MM.1S (cell line): Measurements from ENCODE around the gene BLID.

ENCODE experiments used
- DNase-seq: peaks from one replicate; pipeline ENCODE4 v3.0.0-alpha.2; 2015
- H2AFZ ChIP-seq: fragments of 300-600 bp; sonication (generic); 2 replicates; pipeline ENCODE4 v1.6.0; 2016; ENCODE audit warnings: antibody characterized with exemption, low read length
- H3F3A ChIP-seq: fragments of 300-600 bp; sonication (generic); 2 replicates; pipeline ENCODE4 v1.6.1; 2016; ENCODE audit warnings: mild to moderate bottlenecking, antibody characterized with exemption, low read length, moderate library complexity, mixed read lengths; ENCODE audit not compliant: insufficient read depth
- H3K27ac ChIP-seq: fragments of 300-600 bp; sonication (generic); 2 replicates; pipeline ENCODE4 v1.5.1; 2016; ENCODE audit warnings: mild to moderate bottlenecking, low read length
- H3K27me3 ChIP-seq: fragments of 300-600 bp; sonication (generic); replicated peaks from 2 replicates; pipeline ENCODE4 v1.6.0; 2016; ENCODE audit warnings: low read length; ENCODE audit not compliant: insufficient read depth
- H3K36me3 ChIP-seq: fragments of 300-600 bp; sonication (generic); replicated peaks from 2 replicates; pipeline ENCODE4 v1.6.1; 2016; ENCODE audit warnings: mild to moderate bottlenecking, low read length, mixed read lengths; ENCODE audit not compliant: insufficient read depth
- H3K4me1 ChIP-seq: fragments of 300-600 bp; sonication (generic); 2 replicates; pipeline ENCODE4 v1.6.1; 2016; ENCODE audit warnings: low read length, mixed read lengths
- H3K4me2 ChIP-seq: fragments of 300-600 bp; sonication (generic); 2 replicates; pipeline ENCODE4 v1.6.0; 2016; ENCODE audit warnings: low read depth, low read length
- H3K4me3 ChIP-seq: fragments of 300-600 bp; sonication (generic); 2 replicates; pipeline ENCODE4 v1.5.1; 2016; ENCODE audit warnings: low read length, mixed read lengths
- H3K79me2 ChIP-seq: fragments of 300-600 bp; sonication (generic); 2 replicates; pipeline ENCODE4 v1.6.1; 2016; ENCODE audit warnings: mixed run types, low read length, mixed read lengths
- H3K9ac ChIP-seq: fragments of 300-600 bp; sonication (generic); 2 replicates; pipeline ENCODE4 v1.6.1; 2016; ENCODE audit warnings: low read length, mixed read lengths
- H3K9me2 ChIP-seq: fragments of 300-600 bp; sonication (generic); replicated peaks from 2 replicates; pipeline ENCODE4 v1.6.1; 2016; ENCODE audit warnings: mild to moderate bottlenecking, low read length, mixed read lengths; ENCODE audit not compliant: insufficient read depth
- H3K9me3 ChIP-seq: fragments of 300-600 bp; sonication (generic); replicated peaks from 2 replicates; pipeline ENCODE4 v1.6.1; 2016; ENCODE audit warnings: mild to moderate bottlenecking, low read length, mixed read lengths; ENCODE audit not compliant: insufficient read depth
- H4K20me1 ChIP-seq: fragments of 300-600 bp; sonication (generic); 2 replicates; pipeline ENCODE4 v1.6.1; 2016; ENCODE audit warnings: mild to moderate bottlenecking, low read length, moderate library complexity, mixed read lengths; ENCODE audit not compliant: insufficient read depth
- EZH2 ChIP-seq: fragments of 300-600 bp; sonication (generic); optimal IDR thresholded peaks from 2 replicates; pipeline ENCODE3; 2017; ENCODE audit warnings: low read depth, mild to moderate bottlenecking, antibody characterized with exemption, low read length, mixed read lengths
- EZH2phosphoT487 ChIP-seq: fragments of 300-600 bp; sonication (generic); IDR thresholded peaks from 2 replicates; pipeline ENCODE4 v1.6.1; 2018; ENCODE audit warnings: antibody characterized with exemption, low read length
- TF ChIP-seq, protein P1 (sequence below): fragments of 300-600 bp; sonication (generic); IDR thresholded peaks from 2 replicates; pipeline ENCODE4 v1.5.1; 2016; ENCODE audit warnings: antibody characterized with exemption, low read length, mixed read lengths

BLID gene

DNA sequence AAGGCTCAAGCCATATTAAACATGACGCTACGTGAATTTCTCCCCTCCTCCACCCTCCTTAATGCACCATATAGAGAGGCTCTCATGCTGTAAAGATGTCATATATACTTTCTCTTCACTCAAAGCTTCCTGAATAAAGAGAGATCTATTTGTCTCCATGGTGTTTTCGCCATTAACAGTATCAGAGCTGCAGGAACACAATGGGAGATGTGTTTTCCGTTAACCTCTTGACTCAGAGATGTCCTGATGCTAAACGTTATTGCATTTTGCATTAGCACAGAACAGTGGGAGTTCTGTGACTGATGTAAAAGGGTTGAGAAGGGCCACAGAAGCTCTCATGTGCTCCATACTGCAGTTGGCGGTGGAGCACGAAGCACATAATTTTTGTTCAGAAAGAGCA, 25.7 kb upstream of the BLID start:
- H3K79me2 ChIP-seq, result no peaks in the 10 kb centered on the region
- H3K4me2 ChIP-seq, result no peak overlapping the region
- no peak overlapping the region for H3K9ac ChIP-seq
- no peaks in the 10 kb centered on the region for H3K4me1 ChIP-seq
- no peak overlapping the region for H3K4me3 ChIP-seq
- DNase-seq, result no peak
- H3K36me3 ChIP-seq, result no peaks in the 10 kb centered on the region
- TF ChIP-seq EZH2, result no peak
- H3K27me3 ChIP-seq, result no peaks in the 10 kb centered on the region
- H2AFZ ChIP-seq, result no peak overlapping the region
- no peak overlapping the region for H3K27ac ChIP-seq
- H3K9me3 ChIP-seq, result no peaks in the 10 kb centered on the region
- H4K20me1 ChIP-seq, result no peaks in the 10 kb centered on the region
- H3K9me2 ChIP-seq, result no peaks in the 10 kb centered on the region
- no peaks in the 10 kb centered on the region for H3F3A ChIP-seq

- DNase-seq, result no peak
- Histone ChIP-seq H3K27ac (no peak overlapping the region), H2AFZ (no peak overlapping the region), H3K79me2 (no peaks in the 10 kb centered on the region), H3K4me1 (no peaks in the 10 kb centered on the region), H3K36me3 (no peaks in the 10 kb centered on the region), H3K4me2 (no peak overlapping the region), H3K9me2 (no peaks in the 10 kb centered on the region), H4K20me1 (no peaks in the 10 kb centered on the region), H3K9me3 (no peaks in the 10 kb centered on the region), H3K9ac (no peak overlapping the region), H3K4me3 (no peak overlapping the region), H3K27me3 (no peaks in the 10 kb centered on the region), H3F3A (no peaks in the 10 kb centered on the region)
- TF ChIP-seq EZH2phosphoT487, result no peak
- no peak for TF ChIP-seq EZH2
- TF ChIP-seq, protein P1, sequence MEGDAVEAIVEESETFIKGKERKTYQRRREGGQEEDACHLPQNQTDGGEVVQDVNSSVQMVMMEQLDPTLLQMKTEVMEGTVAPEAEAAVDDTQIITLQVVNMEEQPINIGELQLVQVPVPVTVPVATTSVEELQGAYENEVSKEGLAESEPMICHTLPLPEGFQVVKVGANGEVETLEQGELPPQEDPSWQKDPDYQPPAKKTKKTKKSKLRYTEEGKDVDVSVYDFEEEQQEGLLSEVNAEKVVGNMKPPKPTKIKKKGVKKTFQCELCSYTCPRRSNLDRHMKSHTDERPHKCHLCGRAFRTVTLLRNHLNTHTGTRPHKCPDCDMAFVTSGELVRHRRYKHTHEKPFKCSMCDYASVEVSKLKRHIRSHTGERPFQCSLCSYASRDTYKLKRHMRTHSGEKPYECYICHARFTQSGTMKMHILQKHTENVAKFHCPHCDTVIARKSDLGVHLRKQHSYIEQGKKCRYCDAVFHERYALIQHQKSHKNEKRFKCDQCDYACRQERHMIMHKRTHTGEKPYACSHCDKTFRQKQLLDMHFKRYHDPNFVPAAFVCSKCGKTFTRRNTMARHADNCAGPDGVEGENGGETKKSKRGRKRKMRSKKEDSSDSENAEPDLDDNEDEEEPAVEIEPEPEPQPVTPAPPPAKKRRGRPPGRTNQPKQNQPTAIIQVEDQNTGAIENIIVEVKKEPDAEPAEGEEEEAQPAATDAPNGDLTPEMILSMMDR, result no peak
Measured at GRCh38 chr11:122140500-122140899, 24.5 kb upstream of the BLID start.

DNA sequence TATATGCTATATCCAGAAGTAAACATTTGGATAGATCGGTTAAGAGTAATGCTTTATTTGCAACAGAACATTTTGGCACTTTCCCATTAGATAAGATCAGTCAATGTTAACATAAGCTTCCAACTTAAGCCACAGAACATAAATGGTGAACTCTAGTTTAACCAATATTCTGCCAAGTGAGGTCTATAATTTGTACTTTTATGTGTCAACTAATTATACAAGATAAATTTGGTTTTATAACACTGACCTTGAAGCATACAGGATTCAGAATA, 23.5 kb upstream of the BLID start:
- Histone ChIP-seq H2AFZ (no peak overlapping the region), H3K4me2 (no peak overlapping the region), H3K9me3 (no peaks in the 10 kb centered on the region), H3K79me2 (no peaks in the 10 kb centered on the region), H3K9me2 (no peaks in the 10 kb centered on the region), H3K4me1 (no peaks in the 10 kb centered on the region), H4K20me1 (no peaks in the 10 kb centered on the region), H3F3A (no peaks in the 10 kb centered on the region), H3K27ac (no peak overlapping the region), H3K27me3 (no peaks in the 10 kb centered on the region), H3K36me3 (no peaks in the 10 kb centered on the region), H3K4me3 (no peak overlapping the region), H3K9ac (no peak overlapping the region)
- no peak for DNase-seq
- TF ChIP-seq, protein P1, result no peak
- TF ChIP-seq EZH2, result no peak
- TF ChIP-seq EZH2phosphoT487, result no peak

DNA sequence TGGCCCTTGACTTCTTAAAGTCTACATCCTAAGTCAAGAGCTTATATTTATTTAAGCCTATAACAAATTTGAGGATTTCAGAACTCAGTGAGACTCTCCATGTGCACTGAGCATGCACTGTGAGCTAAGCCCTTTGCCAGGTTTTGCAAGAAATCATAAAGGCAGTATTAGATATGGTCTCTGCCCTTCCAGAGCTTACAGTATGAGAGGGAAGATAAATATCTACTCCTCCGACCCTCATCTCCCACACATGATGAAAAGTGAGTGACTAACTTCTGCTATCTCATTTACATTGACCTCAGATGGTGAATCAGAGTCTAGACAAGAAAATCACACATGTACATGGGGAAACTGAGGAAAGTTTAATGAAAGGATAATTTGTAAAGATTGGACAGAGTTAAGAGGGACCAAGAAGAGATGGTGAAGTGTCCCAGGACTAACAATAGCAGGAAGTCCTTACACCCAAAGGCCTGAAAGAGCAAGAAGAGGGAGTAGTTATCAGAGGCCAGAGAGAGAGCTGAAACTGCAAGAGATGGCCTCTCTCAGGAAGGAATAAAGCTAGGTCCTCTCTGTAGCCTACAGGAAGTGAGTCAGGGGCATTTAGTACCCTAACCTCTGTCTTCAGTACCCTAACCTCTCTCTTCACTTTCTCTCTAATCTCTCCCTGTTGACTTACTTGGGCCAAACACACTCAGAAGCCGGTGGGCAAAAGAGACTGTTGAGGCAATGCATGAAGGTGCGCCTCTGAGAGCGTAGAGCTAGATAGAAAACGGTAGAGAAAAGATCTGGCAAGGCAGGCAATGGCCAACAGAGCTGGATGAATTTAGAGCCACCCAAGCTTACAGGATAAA, 23.0 kb upstream of the BLID start:
- Histone ChIP-seq H3K27ac (no peak overlapping the region), H3F3A (no peaks in the 10 kb centered on the region), H3K4me2 (no peak overlapping the region), H3K36me3 (no peaks in the 10 kb centered on the region), H4K20me1 (no peaks in the 10 kb centered on the region), H3K4me1 (no peaks in the 10 kb centered on the region), H3K27me3 (no peaks in the 10 kb centered on the region), H3K9ac (no peak overlapping the region), H3K9me3 (no peaks in the 10 kb centered on the region), H3K9me2 (no peaks in the 10 kb centered on the region), H3K4me3 (no peak overlapping the region), H3K79me2 (no peaks in the 10 kb centered on the region), H2AFZ (no peak overlapping the region)
- DNase-seq, result no peak
- TF ChIP-seq, protein P1, result no peak
- no peak for TF ChIP-seq EZH2phosphoT487
- no peak for TF ChIP-seq EZH2
